KMS-11 (cell line): Measurements from ENCODE around the gene PFKL.

Source experiments
- H2AFZ ChIP-seq: fragments of 200-600 bp; sonication (generic); 2 replicates; pipeline ENCODE4 v1.6.1; 2016; ENCODE audit warnings: antibody characterized with exemption, mixed run types, low read depth
- H3K27ac ChIP-seq: fragments of 200-600 bp; sonication (generic); 2 replicates; pipeline ENCODE4 v1.6.1; 2016; ENCODE audit warnings: mild to moderate bottlenecking, mixed run types
- H3K27me3 ChIP-seq: fragments of 200-600 bp; sonication (generic); 2 replicates; pipeline ENCODE4 v1.6.1; 2017; ENCODE audit warnings: mild to moderate bottlenecking, low read depth, mixed run types, moderate library complexity; ENCODE audit not compliant: insufficient read depth
- H3K36me3 ChIP-seq: fragments of 200-600 bp; sonication (generic); 2 replicates; pipeline ENCODE4 v1.6.1; 2017; ENCODE audit warnings: mild to moderate bottlenecking, mixed run types; ENCODE audit not compliant: insufficient read depth
- H3K4me1 ChIP-seq: fragments of 200-600 bp; sonication (generic); 2 replicates; pipeline ENCODE4 v1.6.1; 2016; ENCODE audit warnings: mild to moderate bottlenecking, low read depth, mixed run types; ENCODE audit not compliant: poor library complexity, severe bottlenecking
- H3K4me2 ChIP-seq: fragments of 200-600 bp; sonication (generic); 2 replicates; pipeline ENCODE4 v1.7.0; 2016; ENCODE audit warnings: mild to moderate bottlenecking, mixed run types
- H3K4me3 ChIP-seq: fragments of 200-600 bp; sonication (generic); IDR thresholded peaks from 2 replicates; pipeline ENCODE4 v1.6.1; 2017; ENCODE audit warnings: low read depth, low read length, mixed read lengths; ENCODE audit not compliant: insufficient read depth
- H3K79me2 ChIP-seq: fragments of 200-600 bp; sonication (generic); 2 replicates; pipeline ENCODE4 v1.6.1; 2016; ENCODE audit warnings: low read depth, mixed run types; ENCODE audit not compliant: insufficient read depth
- H3K9ac ChIP-seq: fragments of 200-600 bp; sonication (generic); 2 replicates; pipeline ENCODE4 v1.6.1; 2016; ENCODE audit warnings: mild to moderate bottlenecking, mixed run types
- H4K20me1 ChIP-seq: fragments of 200-600 bp; sonication (generic); 2 replicates; pipeline ENCODE4 v1.6.1; 2016; ENCODE audit warnings: mild to moderate bottlenecking, mixed run types; ENCODE audit not compliant: insufficient read depth
- TF ChIP-seq, protein P1 (sequence below): fragments of 200-600 bp; sonication (generic); conservative IDR thresholded peaks from 2 replicates; pipeline ENCODE4 v1.6.1; 2017; ENCODE audit warnings: low read depth, mild to moderate bottlenecking, antibody characterized with exemption, low read length, moderate library complexity, mixed read lengths

The PFKL gene

DNA sequence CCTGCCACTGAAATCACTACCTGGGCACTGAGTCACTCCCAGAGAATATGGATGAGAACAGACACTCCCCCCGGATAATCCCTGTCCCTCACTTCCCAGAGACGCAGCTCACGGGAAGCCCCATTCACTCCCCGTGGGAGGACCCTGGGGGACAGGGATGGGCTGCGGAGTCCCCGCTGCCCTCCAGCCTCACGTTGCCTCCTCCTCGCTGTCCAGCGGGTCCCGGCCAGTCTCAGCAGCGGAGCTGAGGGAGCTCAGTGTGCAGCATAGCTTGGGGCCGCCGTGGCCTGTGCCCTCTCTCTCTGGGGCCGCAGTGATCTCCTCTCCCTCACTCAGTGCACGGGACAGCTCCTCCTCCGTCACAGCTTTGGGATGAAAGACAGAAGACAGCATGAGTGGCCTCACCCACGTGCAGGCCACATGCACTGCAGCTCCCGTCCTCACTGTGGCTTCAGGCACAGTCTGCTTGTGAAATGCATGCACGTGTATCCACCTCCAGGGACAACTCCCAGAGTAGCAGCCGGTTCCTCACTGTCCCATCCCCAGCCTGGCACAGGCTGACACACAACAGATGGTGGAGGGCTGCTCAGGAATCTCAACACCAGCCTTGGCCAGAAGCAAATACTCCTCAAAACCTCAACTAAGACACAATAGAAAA is 31.9 kb downstream of the PFKL start:
- Histone ChIP-seq H3K4me3 (no peak overlapping the region), H3K9ac (no peak overlapping the region), H3K79me2 (no peaks in the 10 kb centered on the region), H3K36me3 (no peaks in the 10 kb centered on the region), H3K27ac (no peak overlapping the region), H3K27me3 (no peaks in the 10 kb centered on the region), H3K4me2 (no peak overlapping the region), H3K4me1 (no peaks in the 10 kb centered on the region), H2AFZ (no peak overlapping the region), H4K20me1 (no peaks in the 10 kb centered on the region)
- TF ChIP-seq, protein P1, sequence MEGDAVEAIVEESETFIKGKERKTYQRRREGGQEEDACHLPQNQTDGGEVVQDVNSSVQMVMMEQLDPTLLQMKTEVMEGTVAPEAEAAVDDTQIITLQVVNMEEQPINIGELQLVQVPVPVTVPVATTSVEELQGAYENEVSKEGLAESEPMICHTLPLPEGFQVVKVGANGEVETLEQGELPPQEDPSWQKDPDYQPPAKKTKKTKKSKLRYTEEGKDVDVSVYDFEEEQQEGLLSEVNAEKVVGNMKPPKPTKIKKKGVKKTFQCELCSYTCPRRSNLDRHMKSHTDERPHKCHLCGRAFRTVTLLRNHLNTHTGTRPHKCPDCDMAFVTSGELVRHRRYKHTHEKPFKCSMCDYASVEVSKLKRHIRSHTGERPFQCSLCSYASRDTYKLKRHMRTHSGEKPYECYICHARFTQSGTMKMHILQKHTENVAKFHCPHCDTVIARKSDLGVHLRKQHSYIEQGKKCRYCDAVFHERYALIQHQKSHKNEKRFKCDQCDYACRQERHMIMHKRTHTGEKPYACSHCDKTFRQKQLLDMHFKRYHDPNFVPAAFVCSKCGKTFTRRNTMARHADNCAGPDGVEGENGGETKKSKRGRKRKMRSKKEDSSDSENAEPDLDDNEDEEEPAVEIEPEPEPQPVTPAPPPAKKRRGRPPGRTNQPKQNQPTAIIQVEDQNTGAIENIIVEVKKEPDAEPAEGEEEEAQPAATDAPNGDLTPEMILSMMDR: no peak

DNA sequence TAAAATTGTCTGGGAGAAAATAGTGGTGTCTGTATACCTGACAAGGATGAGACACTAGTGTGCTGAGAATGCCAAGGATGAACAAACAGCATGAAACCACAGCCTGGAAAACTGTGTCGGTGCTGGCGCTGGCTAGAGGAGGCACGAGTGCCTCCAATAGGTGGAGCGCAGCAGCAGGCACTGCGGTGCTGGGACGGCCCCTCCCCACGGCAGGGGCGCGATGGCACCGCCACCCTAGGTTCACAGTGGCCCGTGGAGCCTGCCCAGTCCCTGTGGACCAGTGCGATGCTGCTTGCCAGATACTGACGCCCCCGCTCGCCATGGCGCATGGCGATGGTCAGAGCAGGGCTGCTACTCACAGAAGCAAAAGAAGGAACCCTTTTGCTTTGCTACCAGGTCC is 32.5 kb downstream of the PFKL start:
- Histone ChIP-seq H3K27ac (no peak overlapping the region), H3K79me2 (no peaks in the 10 kb centered on the region), H4K20me1 (no peaks in the 10 kb centered on the region), H3K4me3 (no peak overlapping the region), H3K9ac (no peak overlapping the region), H2AFZ (no peak overlapping the region), H3K36me3 (no peaks in the 10 kb centered on the region), H3K27me3 (no peaks in the 10 kb centered on the region), H3K4me2 (no peak overlapping the region), H3K4me1 (no peaks in the 10 kb centered on the region)
- TF ChIP-seq, protein P1: no peak

DNA sequence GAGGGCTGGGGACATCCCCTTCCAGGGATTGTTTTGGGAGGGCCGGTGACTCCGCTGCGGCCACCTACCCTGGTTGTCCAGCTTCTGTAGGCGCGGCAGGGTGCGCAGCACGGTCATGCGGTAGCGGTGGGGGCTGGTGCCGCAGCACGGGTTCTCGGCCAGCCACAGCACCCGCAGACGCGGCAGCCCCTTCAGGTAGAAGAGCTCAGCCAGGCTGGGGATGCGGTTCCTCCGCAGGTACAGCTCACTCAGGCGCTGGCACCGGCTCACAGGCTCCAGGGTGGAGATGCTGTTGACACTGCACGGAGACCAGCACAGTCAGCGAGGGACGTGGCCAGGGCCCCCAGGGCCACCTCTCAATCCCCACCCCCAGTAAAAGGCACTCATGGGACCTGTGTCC is 33.1 kb downstream of the PFKL start:
- Histone ChIP-seq H3K36me3 (no peaks in the 10 kb centered on the region), H4K20me1 (no peaks in the 10 kb centered on the region), H3K9ac (no peak overlapping the region), H3K27me3 (no peaks in the 10 kb centered on the region), H2AFZ (no peak overlapping the region), H3K79me2 (no peaks in the 10 kb centered on the region), H3K4me2 (no peak overlapping the region), H3K27ac (no peak overlapping the region), H3K4me1 (peaks cover 3% of the 10 kb centered on the region), H3K4me3 (no peak overlapping the region)
- TF ChIP-seq, protein P1: no peak

- Histone ChIP-seq H3K4me1 (peaks cover 7% of the 10 kb centered on the region), H3K4me3 (no peak overlapping the region), H2AFZ (no peak overlapping the region), H3K27me3 (no peaks in the 10 kb centered on the region), H3K9ac (no peak overlapping the region), H3K27ac (no peak overlapping the region), H3K36me3 (no peaks in the 10 kb centered on the region), H4K20me1 (no peaks in the 10 kb centered on the region), H3K4me2 (no peak overlapping the region), H3K79me2 (no peaks in the 10 kb centered on the region)
- TF ChIP-seq, protein P1: no peak
Observed at GRCh38 chr21:44333509-44334328, 33.9 kb downstream of the PFKL start.
